Thymus (tissue), 11 donors: Measurements from ENCODE around the gene ARMH2. TPM values are rescaled to one million over a fixed set of nuclear protein-coding genes. Genes with fewer than 3 reads are reported as not detected.
"Not testable (repeated sequence)": the region's sequence is repeated elsewhere in the genome, so short reads cannot be mapped to it uniquely, and the experiment has no call there.

Source experiments
- DNase-seq, 9 donors: peaks; one replicate each; pipeline ENCODE4 v3.0.0-alpha.2; 2013; ENCODE audit warnings: low spot score in 9 of 9, low read depth in 6 of 9, missing footprints in 1 of 9
- H3K27ac ChIP-seq, 2 donors: one replicate each; pipeline ENCODE4 v1.5.1; 2013; ENCODE audit warnings: control low read depth in 1 of 2, low read depth in 1 of 2, low read length in 1 of 2, mild to moderate bottlenecking in 1 of 2, moderate library complexity in 1 of 2
- H3K27me3 ChIP-seq, 2 donors: one replicate each; pipeline ENCODE4 v1.5.1; 2013; ENCODE audit warnings: low read length in 1 of 2; ENCODE audit not compliant: control insufficient read depth in 2 of 2, insufficient read depth in 1 of 2
- H3K36me3 ChIP-seq, 2 donors: one replicate each; pipeline ENCODE4 v1.5.1; 2013; ENCODE audit warnings: low read length in 1 of 2, mild to moderate bottlenecking in 1 of 2, moderate library complexity in 1 of 2; ENCODE audit not compliant: control insufficient read depth in 2 of 2, insufficient read depth in 2 of 2
- H3K4me1 ChIP-seq, 2 donors: one replicate each; pipeline ENCODE4 v1.5.1; 2013; ENCODE audit warnings: low read length in 2 of 2; ENCODE audit not compliant: control insufficient read depth in 2 of 2, insufficient read depth in 2 of 2
- H3K4me3 ChIP-seq, 2 donors: one replicate each; pipeline ENCODE4 v1.5.1; 2013; ENCODE audit warnings: low read length in 2 of 2, control low read depth in 1 of 2, mild to moderate bottlenecking in 1 of 2
- H3K9me3 ChIP-seq, 2 donors: one replicate each; pipeline ENCODE4 v1.5.1; 2013; ENCODE audit warnings: low read length in 1 of 2, mild to moderate bottlenecking in 1 of 2; ENCODE audit not compliant: control insufficient read depth in 2 of 2, insufficient read depth in 1 of 2
- WGBS: extraction: QIAGEN DNeasy Blood & Tissue Kit; methylation state at CpG from one replicate; pipeline ENCODE4 v1.1.7; 2013; 5-methylcytosine and 5-hydroxymethylcytosine counted together
- polyA plus RNA-seq: library from polyadenylated mRNA; stranded (reverse); fragments of 200-250 nt; gene quantifications from one replicate; pipeline ENCODE4 v1.2.3, GENCODE V29; 2013
- total RNA-seq: library from RNA; stranded (reverse); fragments of 120-200 nt; gene quantifications from one replicate; pipeline ENCODE4 v1.2.4, GENCODE V29; 2013
- donor health status: healthy.

Gene ARMH2
- total and polyA plus RNA-seq, 2 donors = 0.21 TPM; not detected in 1

DNA sequence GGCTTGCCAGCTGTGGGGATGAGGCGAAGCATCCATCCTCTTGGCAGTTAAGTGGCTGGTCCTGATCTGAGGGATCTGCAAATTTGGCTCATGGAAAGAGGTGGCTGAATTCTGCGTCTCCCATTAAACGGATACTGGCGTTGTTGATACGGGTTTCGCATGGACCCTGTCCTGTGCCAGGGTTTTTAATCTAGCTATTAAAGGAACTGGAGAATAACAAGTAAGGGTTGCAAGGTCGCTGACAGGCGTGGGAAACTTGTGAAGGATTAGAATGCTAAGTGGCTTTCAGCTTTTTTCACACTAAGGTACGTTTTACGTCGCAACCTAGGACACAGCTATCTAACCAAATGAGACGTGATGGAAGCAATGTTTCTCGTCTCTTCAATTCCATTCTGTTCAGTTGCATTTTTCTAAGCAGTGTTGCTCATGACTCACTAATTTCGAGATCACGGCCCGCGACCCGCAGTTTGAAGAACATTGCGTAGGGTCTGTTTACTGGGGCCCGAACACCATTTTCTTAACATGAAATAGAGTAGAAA is 23.1 kb downstream of the ARMH2 start:
- peak overlapping the region; percentile 72 to 83 for H3K4me3 ChIP-seq
- WGBS = 14% methylated on average over 20 of the region's 20 CpGs
- peak overlapping the region; percentile 86 to 94 for H3K27ac ChIP-seq
- H3K4me1 ChIP-seq = peaks cover 6 to 10% of the 10 kb centered on the region in 2 donors
- H3K36me3 ChIP-seq = peaks cover 0 to 9% of the 10 kb centered on the region in 2 donors
- peak in 2 of 9 donors; percentile 20 to 46 for DNase-seq
- H3K27me3 ChIP-seq = no peaks in the 10 kb centered on the region
- H3K9me3 ChIP-seq = no peaks in the 10 kb centered on the region

DNA sequence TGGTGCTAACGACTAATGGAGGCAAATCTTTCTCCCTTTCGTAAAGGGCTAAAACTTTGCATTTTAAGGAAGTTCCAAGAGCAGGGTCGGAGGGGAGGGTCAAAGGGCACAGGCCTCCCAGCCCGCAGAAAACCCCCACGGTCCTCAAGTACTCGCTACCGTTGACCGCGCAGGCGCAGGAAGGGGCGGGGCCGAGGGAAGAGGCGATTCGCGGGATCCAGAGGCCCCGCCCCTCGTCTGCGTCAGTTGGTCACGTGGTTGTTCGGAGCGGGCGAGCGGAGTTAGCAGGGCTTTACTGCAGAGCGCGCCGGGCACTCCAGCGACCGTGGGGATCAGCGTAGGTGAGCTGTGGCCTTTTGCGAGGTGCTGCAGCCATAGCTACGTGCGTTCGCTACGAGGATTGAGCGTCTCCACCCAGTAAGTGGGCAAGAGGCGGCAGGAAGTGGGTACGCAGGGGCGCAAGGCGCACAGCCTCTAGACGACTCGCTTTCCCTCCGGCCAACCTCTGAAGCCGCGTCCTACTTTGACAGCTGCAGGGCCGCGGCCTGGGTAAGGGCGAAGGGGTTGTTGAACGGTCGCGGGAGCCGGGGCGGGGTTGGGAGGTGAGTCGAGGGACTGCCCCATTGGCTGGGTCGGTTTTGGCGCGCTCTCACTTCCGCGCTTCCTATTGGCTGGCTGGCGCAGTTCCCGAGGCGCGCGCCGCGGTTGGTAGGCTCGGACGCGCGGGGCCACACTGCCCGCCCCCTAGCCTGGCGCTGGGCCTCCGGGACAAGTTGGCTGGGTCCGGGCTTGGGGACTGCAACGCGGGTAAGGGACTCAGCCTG is 23.8 kb downstream of the ARMH2 start, which contains the start of gene GMNN:
TSS of gene GMNN (plus strand) at position 242 of the 824 bp plus-strand sequence. CDS start 2,310 bp downstream, outside the sequence.
- H3K27me3 ChIP-seq = no peaks in the 10 kb centered on the region
- peaks cover 6 to 10% of the 10 kb centered on the region in 2 donors for H3K4me1 ChIP-seq
- DNase-seq = peak; percentile 80 to 98 (median 93)
- H3K36me3 ChIP-seq = peaks cover 0 to 4% of the 10 kb centered on the region in 2 donors
- WGBS = under 1% methylated on average over 75 of the region's 75 CpGs
- peak within 1 kb of the TSS; percentile 94 to 98 for H3K27ac ChIP-seq
- H3K4me3 ChIP-seq = peak within 1 kb of the TSS; percentile 72 to 83
- H3K9me3 ChIP-seq = no peaks in the 10 kb centered on the region

DNA sequence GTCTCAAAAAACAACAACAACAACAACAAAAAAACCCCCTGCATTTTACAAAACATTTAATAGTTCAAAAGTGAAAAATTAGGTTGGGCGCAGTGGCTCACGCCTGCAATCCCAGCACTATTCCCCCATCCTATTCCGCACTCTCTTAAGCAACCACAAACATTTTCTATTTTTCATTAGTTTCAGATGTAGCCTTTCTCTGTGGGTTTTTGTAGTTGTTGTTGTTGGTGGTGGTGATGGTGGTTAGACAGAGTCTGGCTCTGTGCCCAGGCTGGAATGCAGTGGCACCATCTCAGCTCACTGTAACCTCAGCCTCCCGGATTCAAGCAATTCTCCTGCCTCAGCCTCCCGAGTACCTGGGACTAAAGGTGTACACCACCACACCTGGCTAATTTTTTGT is 30.4 kb downstream of the ARMH2 start:
- no peak overlapping the region for H3K4me3 ChIP-seq
- no peaks in the 10 kb centered on the region for H3K9me3 ChIP-seq
- 97% methylated on average over 5 of the region's 5 CpGs for WGBS
- H3K27ac ChIP-seq = no peak overlapping the region
- no peaks in the 10 kb centered on the region for H3K36me3 ChIP-seq
- no peak for DNase-seq
- H3K4me1 ChIP-seq = no peaks in the 10 kb centered on the region
- H3K27me3 ChIP-seq = no peaks in the 10 kb centered on the region

DNA sequence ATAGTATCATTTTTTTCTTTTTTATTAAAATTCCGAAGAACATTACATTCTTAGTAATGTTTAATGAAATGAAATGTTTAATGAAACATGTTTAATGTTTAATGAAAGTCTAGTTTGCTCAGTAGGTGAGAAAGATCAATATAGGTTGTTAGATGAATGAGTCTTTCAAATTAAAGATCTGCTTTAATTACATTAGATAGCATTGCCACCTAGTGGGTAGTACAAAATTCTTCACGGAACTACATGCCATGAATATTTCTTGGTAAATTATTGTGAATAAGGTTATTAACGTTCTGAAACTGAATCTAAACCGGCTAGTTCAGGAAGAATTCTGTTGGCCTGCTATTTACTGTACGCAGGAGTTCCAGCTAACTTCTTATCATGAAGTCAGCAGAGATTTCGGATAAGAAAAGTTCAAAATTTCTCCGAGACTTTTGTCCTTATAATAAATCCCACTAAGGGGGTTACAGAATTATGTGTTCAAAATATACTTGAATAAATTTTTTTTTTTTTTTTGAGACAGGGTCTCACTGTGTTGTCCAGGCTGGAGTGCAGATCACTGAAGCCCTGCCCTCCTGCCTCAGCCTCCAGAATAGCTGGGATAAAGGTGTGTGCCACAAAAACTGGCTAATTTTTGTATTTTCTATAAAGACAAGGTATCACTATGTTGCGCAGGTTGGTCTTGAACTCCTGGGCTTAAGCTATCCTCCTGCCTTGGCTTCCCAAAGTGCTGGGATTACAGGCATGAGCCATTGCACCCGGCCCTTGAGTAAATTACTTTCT is 31.8 kb downstream of the ARMH2 start:
- no peaks in the 10 kb centered on the region for H3K27me3 ChIP-seq
- H3K4me3 ChIP-seq = no peak overlapping the region
- no peaks in the 10 kb centered on the region for H3K4me1 ChIP-seq
- no peak overlapping the region for H3K27ac ChIP-seq
- WGBS = 61% methylated on average over 9 of the region's 9 CpGs
- DNase-seq = peak in 1 of 9 donors; percentile 43
- no peaks in the 10 kb centered on the region for H3K9me3 ChIP-seq
- no peaks in the 10 kb centered on the region for H3K36me3 ChIP-seq

DNA sequence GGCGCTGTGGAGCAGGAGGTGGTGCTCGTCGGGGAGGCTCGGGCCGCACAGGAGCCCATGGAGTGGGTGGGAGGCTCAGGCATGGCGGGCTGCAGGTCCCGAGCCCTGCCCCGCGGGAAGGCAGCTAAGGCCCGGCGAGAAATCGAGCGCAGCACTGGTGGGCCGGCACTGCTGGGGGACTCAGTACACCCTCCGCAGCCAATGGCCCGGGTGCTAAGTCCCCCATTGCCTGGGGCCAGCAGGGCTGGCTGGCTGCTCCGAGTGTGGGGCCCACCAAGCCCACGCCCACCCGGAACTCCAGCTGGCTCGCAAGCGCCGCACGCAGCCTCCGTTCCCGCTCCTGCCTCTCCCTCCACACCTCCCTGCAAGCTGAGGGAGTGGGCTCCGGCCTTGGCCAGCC is 32.7 kb downstream of the ARMH2 start:
- 98% methylated on average over 23 of the region's 26 CpGs for WGBS
- H3K27me3 ChIP-seq, DNase-seq, H3K4me1 ChIP-seq, H3K36me3 ChIP-seq, H3K9me3 ChIP-seq, H3K27ac ChIP-seq, H3K4me3 ChIP-seq: not testable (repeated sequence)

DNA sequence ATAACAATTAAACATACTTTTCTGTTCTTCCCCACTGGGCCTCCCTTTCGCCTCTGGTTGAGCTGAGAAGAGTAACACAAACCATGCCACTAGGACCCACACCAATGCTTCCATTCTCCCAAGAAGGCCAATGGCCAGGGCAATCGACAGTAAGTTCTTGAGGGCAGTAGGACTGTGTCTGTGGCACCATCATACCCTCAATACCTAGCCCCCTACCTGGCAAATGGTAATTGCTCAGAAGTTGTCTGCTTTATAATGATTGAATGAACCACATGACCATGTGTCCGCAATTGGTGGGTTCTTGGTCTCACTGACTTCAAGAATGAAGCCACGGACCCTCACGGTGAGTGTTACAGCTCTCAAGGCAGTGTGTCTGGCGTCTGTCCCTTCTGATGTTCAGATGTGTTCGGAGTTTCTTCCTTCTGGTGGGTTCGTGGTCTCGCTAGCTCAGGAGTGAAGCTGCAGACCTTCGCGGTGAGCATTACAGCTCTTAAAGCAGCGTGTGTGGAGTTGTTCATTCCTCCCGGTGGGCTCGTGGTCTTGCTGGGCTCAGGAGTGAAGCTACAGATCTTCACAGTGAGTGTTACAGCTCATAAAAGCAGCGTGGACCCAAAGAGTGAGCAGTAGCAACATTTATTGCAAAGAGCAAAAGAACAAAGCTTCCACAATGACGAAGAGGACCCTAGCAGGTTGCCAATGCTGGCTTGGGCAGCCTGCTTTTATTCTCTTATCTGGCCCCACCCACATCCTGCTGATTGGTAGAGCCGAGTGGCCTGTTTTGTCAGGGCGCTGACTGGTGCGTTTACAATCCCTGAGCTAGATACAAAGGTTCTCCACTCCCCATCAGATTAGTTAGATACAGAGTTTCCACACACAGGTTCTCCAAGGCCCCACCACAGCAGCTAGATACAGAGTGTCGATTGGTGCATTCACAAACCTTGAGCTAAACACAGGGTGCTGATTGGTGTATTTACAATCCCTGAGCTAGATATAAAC is 33.6 kb downstream of the ARMH2 start:
- H3K27me3 ChIP-seq, H3K4me1 ChIP-seq, H3K9me3 ChIP-seq, H3K4me3 ChIP-seq, H3K36me3 ChIP-seq, H3K27ac ChIP-seq, DNase-seq: not testable (repeated sequence)
- WGBS = 61% methylated on average over 20 of the region's 20 CpGs

DNA sequence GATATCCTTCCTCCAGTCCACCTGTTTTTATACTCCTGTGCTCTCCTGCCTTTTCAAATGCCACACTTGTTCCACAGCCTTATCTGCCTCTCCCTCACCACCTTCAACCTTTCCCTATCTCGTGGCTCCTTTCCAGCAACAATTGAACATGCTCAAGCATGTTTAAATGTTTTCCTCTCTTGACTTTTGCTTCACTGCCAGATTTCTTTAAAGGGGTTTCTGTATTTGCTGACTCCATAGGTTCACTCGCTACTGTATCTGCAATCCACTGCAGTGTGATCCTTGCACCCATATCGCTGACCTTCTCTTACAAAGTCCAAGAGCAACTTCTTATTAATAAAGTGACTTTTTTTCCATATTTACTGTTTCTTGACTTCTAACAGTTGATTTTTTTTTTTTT is 35.1 kb downstream of the ARMH2 start:
- Histone ChIP-seq H3K4me3 (no peak overlapping the region), H3K27ac (no peak overlapping the region), H3K27me3 (no peaks in the 10 kb centered on the region), H3K9me3 (no peaks in the 10 kb centered on the region), H3K4me1 (no peaks in the 10 kb centered on the region), H3K36me3 (no peaks in the 10 kb centered on the region)
- DNase-seq = no peak
- 93% methylated on average over 3 of the region's 3 CpGs for WGBS

DNA sequence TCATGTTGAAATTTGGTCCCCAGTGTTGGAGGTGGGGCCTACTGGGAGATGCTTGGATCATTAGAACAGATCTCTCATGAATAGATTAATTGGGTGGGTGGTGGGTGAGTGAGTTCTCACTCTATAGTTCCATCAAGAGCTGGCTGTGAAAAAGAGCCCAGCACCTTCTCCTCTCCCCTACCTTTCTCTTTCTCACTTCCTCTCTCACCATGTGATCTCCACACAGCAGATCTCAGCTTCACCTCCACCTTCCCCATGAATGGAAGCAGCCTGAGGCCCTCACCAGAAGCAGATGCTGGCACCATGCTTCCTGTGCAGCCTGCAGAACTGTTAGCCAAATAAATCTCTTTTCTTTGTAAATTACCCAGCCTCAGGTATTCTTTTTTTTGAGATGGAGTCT is 36.9 kb downstream of the ARMH2 start:
- Histone ChIP-seq H3K36me3 (no peaks in the 10 kb centered on the region), H3K9me3 (no peaks in the 10 kb centered on the region), H3K27ac (no peak overlapping the region), H3K27me3 (no peaks in the 10 kb centered on the region), H3K4me1 (no peaks in the 10 kb centered on the region), H3K4me3 (no peak overlapping the region)
- DNase-seq = no peak
